Neuronal stem cell (in vitro differentiated cells): ENCODE results near the gene SLC16A10.
"Not testable (repeated sequence)": the region's sequence is repeated elsewhere in the genome, so short reads cannot be mapped to it uniquely, and the experiment has no call there.

Experiments
- DNase-seq: peaks from one replicate; pipeline ENCODE4 v3.0.0-alpha.2; 2013; ENCODE audit warnings: low spot score
- H2AFZ ChIP-seq: one replicate; pipeline ENCODE4 v1.6.1; 2013; ENCODE audit warnings: mild to moderate bottlenecking, low read length, inconsistent platforms
- H2AK5ac ChIP-seq: 2 replicates; pipeline ENCODE4 v1.6.1; 2013; ENCODE audit warnings: low read depth, mild to moderate bottlenecking, inconsistent platforms, low read length, moderate library complexity, mixed read lengths
- H2BK120ac ChIP-seq: 2 replicates; pipeline ENCODE4 v1.6.1; 2013; ENCODE audit warnings: low read depth, mild to moderate bottlenecking, inconsistent platforms, low read length, moderate library complexity, mixed read lengths
- H2BK12ac ChIP-seq: one replicate; pipeline ENCODE4 v1.6.1; 2013; ENCODE audit warnings: low read length, inconsistent platforms
- H2BK15ac ChIP-seq: 2 replicates; pipeline ENCODE4 v1.6.1; 2013; ENCODE audit warnings: mild to moderate bottlenecking, low read length, inconsistent platforms, mixed read lengths
- H2BK5ac ChIP-seq: one replicate; pipeline ENCODE4 v1.6.1; 2013; ENCODE audit warnings: inconsistent platforms, mild to moderate bottlenecking, low read length, moderate library complexity
- H3K14ac ChIP-seq: one replicate; pipeline ENCODE4 v1.6.1; 2013; ENCODE audit warnings: low read length, inconsistent platforms
- H3K18ac ChIP-seq: 2 replicates; pipeline ENCODE4 v1.6.1; 2013; ENCODE audit warnings: low read length, inconsistent platforms
- H3K23ac ChIP-seq: 2 replicates; pipeline ENCODE4 v1.6.1; 2013; ENCODE audit warnings: low read depth, mild to moderate bottlenecking, mixed read lengths, low read length, inconsistent platforms; ENCODE audit not compliant: poor library complexity
- H3K27ac ChIP-seq: replicated peaks from 3 replicates; pipeline ENCODE4 v1.5.1; 2013; ENCODE audit warnings: low read length, inconsistent platforms
- H3K27me3 ChIP-seq, 3 experiments: 2 replicates each; pipeline ENCODE4 v1.6.1; 2013; ENCODE audit warnings: low read length in 3 of 3, mild to moderate bottlenecking in 2 of 3, inconsistent platforms in 1 of 3, low read depth in 1 of 3, mixed read lengths in 1 of 3, moderate library complexity in 1 of 3; ENCODE audit not compliant: control insufficient read depth in 3 of 3, insufficient read depth in 3 of 3
- H3K36me3 ChIP-seq, 2 donors: replicated peaks in 1 of 2; 2 replicates each; pipeline ENCODE4 v1.6.1; 2013; ENCODE audit warnings: low read length in 2 of 2; ENCODE audit not compliant: control insufficient read depth in 2 of 2, insufficient read depth in 2 of 2
- H3K4ac ChIP-seq: 2 replicates; pipeline ENCODE4 v1.6.1; 2013; ENCODE audit warnings: inconsistent platforms, mild to moderate bottlenecking, low read length, moderate library complexity
- H3K4me1 ChIP-seq, 2 donors: 1 replicate in 1 of 2; 2 replicates in 1 of 2; pipeline ENCODE4 v1.6.1; 2013; ENCODE audit warnings: low read length in 2 of 2, low read depth in 1 of 2; ENCODE audit not compliant: control insufficient read depth in 2 of 2, insufficient read depth in 1 of 2
- H3K4me2 ChIP-seq: one replicate; pipeline ENCODE4 v1.6.1; 2013; ENCODE audit warnings: mild to moderate bottlenecking, low read length, inconsistent platforms; ENCODE audit not compliant: insufficient read depth, poor library complexity, severe bottlenecking
- H3K4me3 ChIP-seq, 2 donors: 2 replicates each; pipeline ENCODE4 v1.5.1; 2013; ENCODE audit warnings: low read length in 2 of 2, mild to moderate bottlenecking in 2 of 2, inconsistent platforms in 1 of 2, moderate library complexity in 1 of 2
- H3K79me1 ChIP-seq: one replicate; pipeline ENCODE4 v1.6.1; 2013; ENCODE audit warnings: low read depth, mild to moderate bottlenecking, inconsistent platforms, low read length, moderate library complexity
- H3K9ac ChIP-seq: one replicate; pipeline ENCODE4 v1.6.1; 2013; ENCODE audit warnings: mild to moderate bottlenecking, low read depth, low read length, inconsistent platforms; ENCODE audit not compliant: poor library complexity
- H3K9me3 ChIP-seq, 2 donors: replicated peaks in 1 of 2; 2 replicates each; pipeline versions ENCODE3 to v1.6.1; 2013; ENCODE audit warnings: low read length in 2 of 2, mild to moderate bottlenecking in 2 of 2, inconsistent platforms in 1 of 2, low read depth in 1 of 2, mixed read lengths in 1 of 2, moderate library complexity in 1 of 2; ENCODE audit not compliant: control insufficient read depth in 2 of 2, insufficient read depth in 1 of 2
- H4K8ac ChIP-seq: one replicate; pipeline ENCODE4 v1.6.1; 2013; ENCODE audit warnings: low read depth, mild to moderate bottlenecking, inconsistent platforms, low read length, moderate library complexity
- H4K91ac ChIP-seq: one replicate; pipeline ENCODE4 v1.6.1; 2013; ENCODE audit warnings: low read length, low read depth, mild to moderate bottlenecking, inconsistent platforms; ENCODE audit not compliant: poor library complexity
- WGBS, 2 donors: extraction: QIAGEN DNeasy Blood & Tissue Kit; methylation state at CpG; one replicate each; pipeline ENCODE4 v1.1.7; 2013; ENCODE audit warnings: missing lambda C conversion rate in 2 of 2, mixed read lengths in 1 of 2; ENCODE audit not compliant: insufficient read length in 2 of 2, insufficient replicate concordance in 1 of 2; ENCODE audit errors: extremely low coverage in 2 of 2; 5-methylcytosine and 5-hydroxymethylcytosine counted together

The SLC16A10 gene

DNA sequence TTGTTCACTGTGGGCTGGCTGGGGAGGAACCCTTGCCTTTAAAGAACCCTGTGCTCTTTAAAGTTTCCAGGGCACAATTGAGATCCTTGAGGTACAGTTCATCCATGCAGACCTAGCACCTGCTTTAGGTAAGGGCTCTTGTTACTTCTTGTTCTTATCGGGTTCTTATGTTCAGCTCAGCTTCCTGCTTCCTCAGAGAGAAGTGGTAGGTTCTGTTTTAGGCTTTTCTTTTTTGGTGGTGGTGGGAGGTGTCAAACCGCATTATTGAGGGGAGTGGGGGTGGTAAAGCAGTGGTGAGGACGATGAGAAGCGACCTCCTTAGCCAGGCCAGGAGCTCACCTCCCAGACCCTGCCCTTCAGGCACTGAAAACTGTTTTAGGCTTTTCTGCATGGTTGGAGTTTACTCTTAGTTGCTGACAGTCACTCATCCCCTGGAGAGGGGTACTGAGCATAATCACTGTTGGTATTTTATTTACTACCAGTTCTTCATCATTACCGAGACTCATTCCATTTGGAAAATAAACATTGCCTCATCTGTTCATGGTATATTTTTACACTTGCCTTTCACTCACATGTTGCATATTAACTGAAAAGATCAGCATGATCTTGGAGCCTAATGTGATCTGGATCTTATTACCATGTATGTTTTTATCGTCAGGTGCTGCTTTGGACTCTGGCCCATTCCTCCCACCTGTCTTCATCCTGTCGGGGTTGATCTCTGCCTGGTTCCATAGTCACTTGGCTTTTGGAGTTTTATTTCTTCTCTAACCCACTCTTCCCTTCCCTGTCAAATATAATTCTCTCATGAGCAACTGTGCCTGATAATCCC, 35.4 kb downstream of the SLC16A10 start:
- DNase-seq = no peak
- Histone ChIP-seq H3K27ac (no peak overlapping the region), H2AFZ (no peak overlapping the region), H3K18ac (no peak overlapping the region), H3K36me3 (no peaks in the 10 kb centered on the region), H2BK12ac (no peak overlapping the region), H3K9ac (no peak overlapping the region), H3K4me1 (peaks cover 0 to 2% of the 10 kb centered on the region in 2 donors), H3K4ac (no peak overlapping the region), H2BK5ac (peak overlapping the region; percentile 13), H2BK120ac (no peak overlapping the region), H3K4me2 (no peak overlapping the region), H3K4me3 (no peak overlapping the region), H4K8ac (no peak overlapping the region), H4K91ac (no peak overlapping the region), H3K9me3 (no peaks in the 10 kb centered on the region), H3K79me1 (no peaks in the 10 kb centered on the region), H3K23ac (no peak overlapping the region), H3K14ac (no peak overlapping the region), H2BK15ac (no peak overlapping the region), H3K27me3 (peaks cover 0 to 14% (median 0%) of the 10 kb centered on the region in 3 experiments), H2AK5ac (no peak overlapping the region)
- WGBS, 2 donors = no CpG with 5 or more reads among the region's 7 CpGs

DNA sequence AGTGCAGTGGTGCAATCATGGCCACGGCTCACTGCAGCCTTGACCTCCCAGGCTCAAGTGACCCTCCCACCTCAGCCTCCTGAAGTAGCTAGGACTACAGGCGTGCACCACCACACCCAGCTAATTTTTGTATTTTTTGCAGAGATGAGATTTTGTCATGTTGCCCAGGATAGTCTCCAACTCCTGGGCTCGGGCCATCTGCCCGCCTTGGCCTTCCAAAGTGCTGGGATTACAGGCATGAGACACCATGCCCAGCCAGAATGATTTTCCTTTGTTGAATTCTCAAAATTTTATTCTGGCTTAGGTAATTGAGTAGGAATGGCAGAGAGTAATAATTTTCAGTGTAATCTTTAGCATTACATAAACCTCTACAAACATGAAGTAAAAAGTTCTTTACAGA, 37.1 kb downstream of the SLC16A10 start:
- H2BK120ac ChIP-seq = no peak overlapping the region
- no peak overlapping the region for H3K23ac ChIP-seq
- no peak overlapping the region for H3K4ac ChIP-seq
- peaks cover 0 to 12% (median 0%) of the 10 kb centered on the region in 3 experiments for H3K27me3 ChIP-seq
- no peak overlapping the region for H3K18ac ChIP-seq
- H4K8ac ChIP-seq = no peak overlapping the region
- no peak overlapping the region for H3K14ac ChIP-seq
- no peak overlapping the region for H2AK5ac ChIP-seq
- H3K4me3 ChIP-seq = no peak overlapping the region
- H2BK5ac ChIP-seq = no peak overlapping the region
- no peaks in the 10 kb centered on the region for H3K36me3 ChIP-seq
- no peak overlapping the region for H2AFZ ChIP-seq
- H2BK12ac ChIP-seq = no peak overlapping the region
- no peak for DNase-seq
- no peak overlapping the region for H3K9ac ChIP-seq
- H3K79me1 ChIP-seq = no peaks in the 10 kb centered on the region
- no peak overlapping the region for H2BK15ac ChIP-seq
- peaks cover 0 to 2% of the 10 kb centered on the region in 2 donors for H3K4me1 ChIP-seq
- H3K27ac ChIP-seq = no peak overlapping the region
- no peaks in the 10 kb centered on the region for H3K9me3 ChIP-seq
- H3K4me2 ChIP-seq = no peak overlapping the region
- no CpG with 5 or more reads among the region's 4 CpGs for WGBS, 2 donors
- H4K91ac ChIP-seq = no peak overlapping the region

DNA sequence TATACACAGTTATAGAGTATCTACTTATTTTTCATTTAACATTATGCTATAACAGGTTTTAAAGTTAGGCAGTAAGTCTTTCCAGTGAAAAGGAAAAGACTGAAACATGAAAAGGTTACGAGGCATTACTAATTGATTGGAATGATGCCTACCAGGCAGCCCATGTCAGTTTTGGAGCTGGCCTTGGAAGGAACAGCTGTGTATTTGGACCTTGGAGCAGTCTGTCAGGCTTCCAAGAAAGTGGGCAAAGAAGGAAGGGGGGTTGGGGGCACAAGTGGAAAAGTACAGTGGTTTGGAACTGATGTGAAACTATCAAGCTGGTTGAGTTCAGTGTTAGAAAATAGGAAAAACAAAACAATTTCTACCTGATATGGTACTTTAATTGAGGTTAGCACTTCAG, 41.7 kb downstream of the SLC16A10 start:
- no peak overlapping the region for H3K23ac ChIP-seq
- no peaks in the 10 kb centered on the region for H3K79me1 ChIP-seq
- peaks cover 0 to 2% of the 10 kb centered on the region in 2 donors for H3K4me1 ChIP-seq
- H3K4ac ChIP-seq = no peak overlapping the region
- no peak overlapping the region for H3K9ac ChIP-seq
- H3K27me3 ChIP-seq = peaks cover 0 to 10% (median 3%) of the 10 kb centered on the region in 3 experiments
- H3K14ac ChIP-seq = no peak overlapping the region
- H2AFZ ChIP-seq = no peak overlapping the region
- H2AK5ac ChIP-seq = no peak overlapping the region
- no peak overlapping the region for H2BK15ac ChIP-seq
- WGBS, 2 donors = no CpG with 5 or more reads among the region's 1 CpG
- H4K8ac ChIP-seq = no peak overlapping the region
- H2BK5ac ChIP-seq = no peak overlapping the region
- no peak overlapping the region for H3K4me3 ChIP-seq
- H3K4me2 ChIP-seq = no peak overlapping the region
- no peak overlapping the region for H4K91ac ChIP-seq
- no peak overlapping the region for H2BK120ac ChIP-seq
- no peak overlapping the region for H3K18ac ChIP-seq
- no peaks in the 10 kb centered on the region for H3K36me3 ChIP-seq
- no peak overlapping the region for H2BK12ac ChIP-seq
- H3K9me3 ChIP-seq = no peaks in the 10 kb centered on the region
- no peak overlapping the region for H3K27ac ChIP-seq
- no peak for DNase-seq

DNA sequence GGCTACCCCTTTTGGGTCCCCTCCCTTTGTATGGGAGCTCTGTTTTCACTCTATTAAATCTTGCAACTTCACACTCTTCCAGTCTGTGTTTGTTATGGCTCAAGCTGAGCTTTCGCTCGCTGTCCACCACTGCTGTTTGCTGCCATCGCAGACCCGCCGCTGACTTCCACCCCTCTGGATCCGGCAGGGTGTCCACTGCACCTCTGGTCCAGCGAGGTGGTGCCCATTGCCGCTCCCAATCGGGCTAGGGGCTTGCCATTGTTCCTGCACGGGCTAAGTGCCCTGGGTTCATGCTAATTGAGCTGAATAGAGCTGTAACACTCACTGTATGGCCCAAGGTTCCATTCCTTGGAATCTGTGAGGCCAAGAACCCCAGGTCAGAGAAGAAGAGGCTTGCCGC, 43.7 kb downstream of the SLC16A10 start:
- H3K4me2 ChIP-seq, H3K36me3 ChIP-seq, H3K4me1 ChIP-seq, H2BK12ac ChIP-seq, H3K4ac ChIP-seq, H3K14ac ChIP-seq, H2BK120ac ChIP-seq, H3K9ac ChIP-seq, DNase-seq, H3K27me3 ChIP-seq, H2AFZ ChIP-seq, H2BK5ac ChIP-seq, H3K27ac ChIP-seq, H4K8ac ChIP-seq, H3K4me3 ChIP-seq, H3K18ac ChIP-seq, H3K79me1 ChIP-seq, H2AK5ac ChIP-seq, H4K91ac ChIP-seq, H3K23ac ChIP-seq, H3K9me3 ChIP-seq, H2BK15ac ChIP-seq: not testable (repeated sequence)
- no CpG with 5 or more reads among the region's 11 CpGs for WGBS, 2 donors
